CD14-positive monocyte (primary cell): ENCODE measurements around the gene ABCC2. TPM values are rescaled to one million over a fixed set of nuclear protein-coding genes. Genes with fewer than 3 reads are reported as not detected.

Experiments
- DNase-seq, 3 donors: peaks; one replicate each; pipeline ENCODE4 v3.0.0-alpha.2; 2011 to 2022
- H2AFZ ChIP-seq: 2 replicates; pipeline ENCODE4 v1.6.0; 2012; ENCODE audit warnings: mild to moderate bottlenecking, low read depth, low read length, inconsistent platforms; ENCODE audit not compliant: insufficient read depth, poor library complexity, severe bottlenecking
- H3K27ac ChIP-seq, 2 donors: 1 replicate in 1 of 2; 2 replicates in 1 of 2; pipeline ENCODE4 v1.5.1; 2012 to 2013; ENCODE audit warnings: low read length in 2 of 2, control low read depth in 1 of 2, inconsistent platforms in 1 of 2, low read depth in 1 of 2, mild to moderate bottlenecking in 1 of 2
- H3K27me3 ChIP-seq, 2 donors: one replicate each; pipeline versions ENCODE4 v1.6.0 to v1.6.1; 2011 to 2013; ENCODE audit warnings: low read length in 2 of 2; ENCODE audit not compliant: control insufficient read depth in 2 of 2, insufficient read depth in 2 of 2
- H3K36me3 ChIP-seq, 2 donors: replicated peaks in 1 of 2; 1 replicate in 1 of 2; 2 replicates in 1 of 2; pipeline versions ENCODE4 v1.5.1 to v1.6.1; 2012 to 2013; ENCODE audit warnings: low read length in 2 of 2, control low read depth in 1 of 2, inconsistent platforms in 1 of 2, mild to moderate bottlenecking in 1 of 2; ENCODE audit not compliant: insufficient read depth in 2 of 2, control insufficient read depth in 1 of 2
- H3K4me1 ChIP-seq, 2 donors: 1 replicate in 1 of 2; 2 replicates in 1 of 2; pipeline versions ENCODE4 v1.5.1 to v1.6.1; 2012 to 2013; ENCODE audit warnings: low read length in 2 of 2, control low read depth in 1 of 2, inconsistent platforms in 1 of 2, mild to moderate bottlenecking in 1 of 2, moderate library complexity in 1 of 2; ENCODE audit not compliant: insufficient read depth in 2 of 2, control insufficient read depth in 1 of 2
- H3K4me2 ChIP-seq: replicated peaks from 2 replicates; pipeline ENCODE3; 2012; ENCODE audit warnings: low read length, moderate library complexity, mild to moderate bottlenecking; ENCODE audit not compliant: poor library complexity, severe bottlenecking; ENCODE audit errors: extremely low read depth
- H3K4me3 ChIP-seq, 3 experiments: fragments of 200-600 bp in 1 of 3; sonication (generic) in 1 of 3; replicated peaks in 1 of 3; 1 replicate in 2 of 3; 2 replicates in 1 of 3; pipeline ENCODE4 v1.5.1; 2011 to 2013; ENCODE audit warnings: low read length in 3 of 3, mild to moderate bottlenecking in 3 of 3, control low read depth in 2 of 3, low read depth in 2 of 3, inconsistent platforms in 1 of 3, moderate library complexity in 1 of 3
- H3K79me2 ChIP-seq: 2 replicates; pipeline ENCODE4 v1.6.0; 2012; ENCODE audit warnings: mild to moderate bottlenecking, control low read depth, inconsistent platforms, low read length, moderate library complexity; ENCODE audit not compliant: insufficient read depth
- H3K9ac ChIP-seq: 2 replicates; pipeline ENCODE4 v1.6.0; 2017; ENCODE audit warnings: low read length, mild to moderate bottlenecking; ENCODE audit not compliant: insufficient read depth, poor library complexity, severe bottlenecking
- H3K9me3 ChIP-seq, 2 donors: replicated peaks in 1 of 2; 1 replicate in 1 of 2; 2 replicates in 1 of 2; pipeline versions ENCODE4 v1.5.1 to v1.6.1; 2012 to 2013; ENCODE audit warnings: low read length in 2 of 2, control low read depth in 1 of 2; ENCODE audit not compliant: control insufficient read depth in 1 of 2, insufficient read depth in 1 of 2
- H4K20me1 ChIP-seq: 2 replicates; pipeline ENCODE4 v1.6.0; 2012; ENCODE audit warnings: mild to moderate bottlenecking, low read length, control low read depth, moderate library complexity; ENCODE audit not compliant: insufficient read depth
- H3K27ac Mint-ChIP-seq, 7 donors: one replicate each; pipeline ENCODE4 v1.8.0; 2020; ENCODE audit warnings: mild to moderate bottlenecking in 7 of 7, mixed read lengths in 7 of 7, moderate library complexity in 6 of 7, inconsistent platforms in 2 of 7
- H3K27me3 Mint-ChIP-seq, 3 donors: one replicate each; pipeline ENCODE4 v1.8.0; 2021 to 2022; ENCODE audit warnings: low read depth in 3 of 3, mild to moderate bottlenecking in 3 of 3, mixed read lengths in 3 of 3, moderate library complexity in 3 of 3, inconsistent platforms in 1 of 3
- H3K36me3 Mint-ChIP-seq, 2 donors: one replicate each; pipeline ENCODE4 v1.8.0; 2020; ENCODE audit warnings: mixed read lengths in 2 of 2, inconsistent platforms in 1 of 2, mild to moderate bottlenecking in 1 of 2
- H3K4me1 Mint-ChIP-seq: one replicate; pipeline ENCODE4 v1.8.0; 2020; ENCODE audit warnings: mild to moderate bottlenecking, mixed read lengths
- H3K4me3 Mint-ChIP-seq, 2 donors: one replicate each; pipeline ENCODE4 v1.8.0; 2020; ENCODE audit warnings: mild to moderate bottlenecking in 2 of 2, mixed read lengths in 2 of 2, moderate library complexity in 1 of 2
- H3K9me3 Mint-ChIP-seq, 7 donors: one replicate each; pipeline ENCODE4 v1.8.0; 2020 to 2022; ENCODE audit warnings: mixed read lengths in 7 of 7, mild to moderate bottlenecking in 6 of 7, moderate library complexity in 6 of 7, inconsistent platforms in 2 of 7
- CTCF ChIP-seq: fragments of 200-600 bp; IDR thresholded peaks from one replicate; pipeline ENCODE4 v1.8.0; 2022; ENCODE audit warnings: antibody characterized with exemption, mild to moderate bottlenecking
- WGBS: methylation state at CpG from one replicate; pipeline ENCODE4 v1.1.5; 2013; ENCODE audit warnings: missing lambda C conversion rate; ENCODE audit not compliant: insufficient coverage; 5-methylcytosine and 5-hydroxymethylcytosine counted together
- intact Hi-C, 2 donors: fragments of 100-400 bp; cut with micrococcal nuclease; formaldehyde crosslinking; loops; one replicate each; pipeline versions ENCODE4 v1.15.0 to v1.15.1; 2023
- polyA plus RNA-seq, 3 donors: library from polyadenylated mRNA; depleted of rRNA in 1 of 3; unstranded in 2 of 3; stranded (reverse) in 1 of 3; fragments of 300-500 nt in 2 of 3; fragments of >200 nt in 1 of 3; fragmentation: Illumina TruSeq in 2 of 3; gene quantifications; 1 replicate in 2 of 3; 2 replicates in 1 of 3; pipeline ENCODE4 v1.2.3, GENCODE V29; 2012 to 2021

Gene ABCC2
- polyA plus RNA-seq, 3 donors: 0.09 to 2.7 (median 0.35) TPM

- Histone ChIP-seq H3K27me3 (no peaks in the 10 kb centered on the region), H3K4me1 (no peaks in the 10 kb centered on the region), H3K4me3 (no peak overlapping the region), H3K4me2 (no peak overlapping the region), H4K20me1 (no peaks in the 10 kb centered on the region), H3K9ac (no peak overlapping the region), H3K36me3 (no peaks in the 10 kb centered on the region), H3K79me2 (no peaks in the 10 kb centered on the region), H3K27ac (no peak overlapping the region), H2AFZ (no peak overlapping the region), H3K9me3 (no peaks in the 10 kb centered on the region)
- WGBS: 93% methylated on average over 1 of the region's 2 CpGs
- no peak for DNase-seq
- Mint-ChIP-seq H3K27me3 (peaks cover 0 to 5% (median 0%) of the 10 kb centered on the region in 3 donors), H3K27ac (no peak overlapping the region), H3K9me3 (peaks cover 0 to 9% (median 5%) of the 10 kb centered on the region in 7 donors), H3K4me3 (no peak overlapping the region), H3K36me3 (peaks cover 0 to 4% of the 10 kb centered on the region in 2 donors), H3K4me1 (peaks cover 2% of the 10 kb centered on the region)
- intact Hi-C loops: no loop called here
- TF ChIP-seq CTCF: no peak
Observed at GRCh38 chr10:99768556-99768955, 13.9 kb upstream of the ABCC2 start.

- TF ChIP-seq CTCF: no peak
- DNase-seq: no peak
- H4K20me1 ChIP-seq: no peaks in the 10 kb centered on the region
- WGBS: 100% methylated on average over 1 of the region's 5 CpGs
- Mint-ChIP-seq H3K9me3 (peaks cover 0 to 3% (median 0%) of the 10 kb centered on the region in 7 donors), H3K4me1 (peaks cover 2% of the 10 kb centered on the region), H3K27ac (no peak overlapping the region), H3K4me3 (no peak overlapping the region), H3K27me3 (peaks cover 0 to 2% (median 0%) of the 10 kb centered on the region in 3 donors), H3K36me3 (no peaks in the 10 kb centered on the region)
- no peak overlapping the region for H3K9ac ChIP-seq
- no peak overlapping the region for H3K4me2 ChIP-seq
- H3K4me3 ChIP-seq: no peak overlapping the region
- no peaks in the 10 kb centered on the region for H3K9me3 ChIP-seq
- no peak overlapping the region for H2AFZ ChIP-seq
- H3K36me3 ChIP-seq: no peaks in the 10 kb centered on the region
- no peaks in the 10 kb centered on the region for H3K27me3 ChIP-seq
- no peaks in the 10 kb centered on the region for H3K79me2 ChIP-seq
- no peak overlapping the region for H3K27ac ChIP-seq
- intact Hi-C loops: no loop called here
- H3K4me1 ChIP-seq: no peaks in the 10 kb centered on the region
Observed at GRCh38 chr10:99769706-99770105, 12.7 kb upstream of the ABCC2 start.
